GM12875 (cell line): ENCODE measurements around the gene CDC42BPG.

ENCODE experiments used
- H3K4me3 ChIP-seq: one replicate; pipeline ENCODE4 v1.5.1; 2011; ENCODE audit warnings: low read depth, low read length, control low read depth
- TF ChIP-seq, protein P1 (sequence below): IDR thresholded peaks from 2 replicates; pipeline ENCODE4 v1.5.1; 2011; ENCODE audit warnings: low read depth, mild to moderate bottlenecking, control low read depth, inconsistent platforms, low read length, moderate library complexity, borderline replicate concordance; ENCODE audit not compliant: insufficient read depth

CDC42BPG gene

GRCh38 chr11:64793271-64794160 is 50.9 kb downstream of the CDC42BPG start:
- H3K4me3 ChIP-seq, result no peak overlapping the region
- TF ChIP-seq, protein P1, sequence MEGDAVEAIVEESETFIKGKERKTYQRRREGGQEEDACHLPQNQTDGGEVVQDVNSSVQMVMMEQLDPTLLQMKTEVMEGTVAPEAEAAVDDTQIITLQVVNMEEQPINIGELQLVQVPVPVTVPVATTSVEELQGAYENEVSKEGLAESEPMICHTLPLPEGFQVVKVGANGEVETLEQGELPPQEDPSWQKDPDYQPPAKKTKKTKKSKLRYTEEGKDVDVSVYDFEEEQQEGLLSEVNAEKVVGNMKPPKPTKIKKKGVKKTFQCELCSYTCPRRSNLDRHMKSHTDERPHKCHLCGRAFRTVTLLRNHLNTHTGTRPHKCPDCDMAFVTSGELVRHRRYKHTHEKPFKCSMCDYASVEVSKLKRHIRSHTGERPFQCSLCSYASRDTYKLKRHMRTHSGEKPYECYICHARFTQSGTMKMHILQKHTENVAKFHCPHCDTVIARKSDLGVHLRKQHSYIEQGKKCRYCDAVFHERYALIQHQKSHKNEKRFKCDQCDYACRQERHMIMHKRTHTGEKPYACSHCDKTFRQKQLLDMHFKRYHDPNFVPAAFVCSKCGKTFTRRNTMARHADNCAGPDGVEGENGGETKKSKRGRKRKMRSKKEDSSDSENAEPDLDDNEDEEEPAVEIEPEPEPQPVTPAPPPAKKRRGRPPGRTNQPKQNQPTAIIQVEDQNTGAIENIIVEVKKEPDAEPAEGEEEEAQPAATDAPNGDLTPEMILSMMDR, result no peak

DNA sequence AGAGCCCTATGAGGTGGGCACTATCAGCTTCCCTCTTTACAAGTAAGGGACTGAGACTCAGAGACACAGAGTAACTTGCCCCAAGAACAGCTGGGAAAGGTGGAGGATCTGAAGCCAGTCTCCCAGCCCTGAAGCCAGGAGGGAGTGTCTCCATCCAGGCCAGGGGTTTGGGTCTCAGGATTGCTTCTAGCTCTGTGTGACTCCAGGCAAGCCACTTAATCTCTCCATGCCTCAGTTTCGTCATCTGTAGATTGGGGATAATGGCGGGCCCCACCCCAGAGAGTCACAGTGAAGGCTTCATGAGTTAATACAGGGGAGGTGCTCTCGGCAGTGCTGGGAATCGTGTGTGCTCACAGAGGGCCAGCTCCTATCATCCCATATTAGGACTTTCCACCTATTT is 52.0 kb downstream of the CDC42BPG start:
- TF ChIP-seq, protein P1, result no peak
- no peak overlapping the region for H3K4me3 ChIP-seq

- TF ChIP-seq, protein P1, result no peak
- H3K4me3 ChIP-seq, result no peak overlapping the region
These were observed 52.6 kb downstream of the CDC42BPG start for GRCh38 chr11:64791781-64792291.

- TF ChIP-seq, protein P1, result no peak
- H3K4me3 ChIP-seq, result no peak overlapping the region
These were observed 54.0 kb downstream of the CDC42BPG start for GRCh38 chr11:64790205-64791095.

DNA sequence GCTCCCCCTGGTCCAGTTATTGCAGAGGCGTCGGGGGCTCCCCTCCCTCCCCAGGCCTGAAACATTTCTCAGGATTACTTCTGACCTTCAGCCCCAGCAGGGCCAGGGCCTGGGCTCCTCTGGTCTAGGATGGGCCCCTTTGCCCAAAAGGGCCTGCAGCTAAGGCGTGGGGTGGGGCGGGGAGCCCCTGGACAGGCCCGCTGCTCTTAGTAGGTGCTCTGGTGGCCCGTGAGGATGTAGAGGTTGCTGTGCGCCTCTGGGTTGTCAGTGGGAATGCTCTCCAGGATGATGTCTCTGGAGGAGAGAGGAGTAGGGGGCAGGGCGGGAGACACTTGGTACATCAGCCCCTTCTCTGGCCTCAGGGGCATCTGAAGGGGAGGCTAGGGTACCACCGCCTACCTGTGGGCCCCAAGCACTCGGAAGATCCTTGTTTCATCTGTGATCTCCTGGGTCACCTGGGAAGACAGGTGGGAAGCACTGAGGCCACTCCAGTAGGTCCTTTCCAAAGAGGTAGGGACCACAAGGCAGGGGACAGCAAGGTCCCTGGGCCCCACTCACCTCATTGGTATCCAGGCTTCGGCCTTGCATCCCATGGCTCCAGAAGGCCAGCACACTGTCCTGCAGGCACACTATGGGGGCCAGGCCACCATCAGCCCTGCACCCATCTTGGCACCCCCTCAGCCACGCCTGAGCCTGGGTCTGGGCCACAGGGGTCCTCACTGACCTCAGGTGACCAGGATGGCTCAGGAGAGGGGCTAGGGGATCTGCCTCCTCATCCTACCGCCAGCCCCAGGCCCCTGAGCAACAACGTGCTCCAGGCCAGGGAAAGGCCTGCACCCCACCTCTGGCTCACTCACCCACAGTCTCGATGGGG is 54.9 kb downstream of the CDC42BPG start:
- H3K4me3 ChIP-seq, result no peak overlapping the region
- TF ChIP-seq, protein P1, result no peak
